Measurements from ENCODE around the gene SLC4A11. TPM values are rescaled to one million over a fixed set of nuclear protein-coding genes. Genes with fewer than 3 reads are reported as not detected.

The SLC4A11 gene
- total RNA-seq, 1 experiment from 2014 or later = 26.8 TPM

DNA sequence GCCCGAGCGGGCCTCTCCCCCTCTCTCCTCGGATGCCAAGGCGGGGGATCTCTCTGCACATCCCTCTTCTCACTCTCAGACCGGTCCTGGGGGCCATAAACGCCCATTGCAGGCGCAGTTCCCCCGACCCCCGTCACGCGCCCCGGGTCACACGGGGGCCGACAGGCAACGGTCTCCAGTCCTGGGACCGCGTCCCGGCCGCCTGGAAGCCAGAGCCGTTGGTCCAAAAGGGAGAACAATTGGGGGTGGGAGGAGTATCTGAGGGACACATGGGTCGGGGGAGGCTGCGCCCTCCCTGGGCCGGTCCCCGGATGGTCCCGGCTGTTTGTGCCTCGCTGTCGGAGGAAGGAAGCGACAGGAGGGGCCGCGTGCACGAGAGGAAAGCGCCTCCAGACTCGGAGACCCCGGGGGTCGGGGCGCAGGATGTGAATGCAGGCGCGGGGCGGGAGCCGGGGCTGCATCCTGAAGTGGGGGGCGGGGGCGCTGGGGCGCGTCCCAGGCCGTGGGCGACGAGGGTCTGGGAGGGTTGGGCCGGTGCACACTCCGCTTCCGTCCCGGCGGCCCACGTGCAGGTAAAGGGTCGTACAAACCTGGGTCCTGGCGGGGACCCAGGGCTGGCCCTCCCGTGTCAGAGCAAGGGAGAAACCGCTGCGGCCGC, 903 bp downstream of the SLC4A11 start:
- no peaks in the 10 kb centered on the region for H3K9me3 ChIP-seq (ENCODE audit: low read length)
- H3K9ac ChIP-seq (ENCODE audit: low read length) = peak overlapping the region; percentile 59; the same call in 1 of the 2 replicates
- H3K4me2 ChIP-seq (ENCODE audit: low read length) = peak overlapping the region; percentile 98
- no peaks in the 10 kb centered on the region for H3K9me2 ChIP-seq (replicated peaks; ENCODE audit: low read length)
- H3F3A ChIP-seq (ENCODE audit: low read length, unreplicated experiment) = no peaks in the 10 kb centered on the region
- H3K4me3 ChIP-seq (ENCODE audit: low read length) = peak overlapping the region; percentile 92
- TF ChIP-seq, protein P1, sequence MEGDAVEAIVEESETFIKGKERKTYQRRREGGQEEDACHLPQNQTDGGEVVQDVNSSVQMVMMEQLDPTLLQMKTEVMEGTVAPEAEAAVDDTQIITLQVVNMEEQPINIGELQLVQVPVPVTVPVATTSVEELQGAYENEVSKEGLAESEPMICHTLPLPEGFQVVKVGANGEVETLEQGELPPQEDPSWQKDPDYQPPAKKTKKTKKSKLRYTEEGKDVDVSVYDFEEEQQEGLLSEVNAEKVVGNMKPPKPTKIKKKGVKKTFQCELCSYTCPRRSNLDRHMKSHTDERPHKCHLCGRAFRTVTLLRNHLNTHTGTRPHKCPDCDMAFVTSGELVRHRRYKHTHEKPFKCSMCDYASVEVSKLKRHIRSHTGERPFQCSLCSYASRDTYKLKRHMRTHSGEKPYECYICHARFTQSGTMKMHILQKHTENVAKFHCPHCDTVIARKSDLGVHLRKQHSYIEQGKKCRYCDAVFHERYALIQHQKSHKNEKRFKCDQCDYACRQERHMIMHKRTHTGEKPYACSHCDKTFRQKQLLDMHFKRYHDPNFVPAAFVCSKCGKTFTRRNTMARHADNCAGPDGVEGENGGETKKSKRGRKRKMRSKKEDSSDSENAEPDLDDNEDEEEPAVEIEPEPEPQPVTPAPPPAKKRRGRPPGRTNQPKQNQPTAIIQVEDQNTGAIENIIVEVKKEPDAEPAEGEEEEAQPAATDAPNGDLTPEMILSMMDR (conservative IDR thresholded peaks at IDR 0.05; ENCODE audit: low read depth, low read length) = no peak
- TF ChIP-seq EZH2 (IDR thresholded peaks at IDR 0.05; ENCODE audit: low read length, unreplicated experiment) (no peak), EZH2phosphoT487 (IDR thresholded peaks at IDR 0.05; ENCODE audit: borderline replicate concordance, low read length) (no peak)
- no peaks in the 10 kb centered on the region for H3K27me3 ChIP-seq (ENCODE audit: low read length)
- H3K27ac ChIP-seq (ENCODE audit: low read length) = no peak overlapping the region
- intact Hi-C loops (cut with micrococcal nuclease) = no loop called here
- H3K4me1 ChIP-seq (ENCODE audit: insufficient read depth, low read length) = peaks cover 39% of the 10 kb centered on the region
- H3K36me3 ChIP-seq (ENCODE audit: low read depth, low read length) = peaks cover 5% of the 10 kb centered on the region; the same call in 1 of the 2 replicates
- H2AFZ ChIP-seq (ENCODE audit: low read length) = peak overlapping the region; percentile 99
- POLR2A ChIA-PET (ENCODE audit: unreplicated experiment) = interaction anchor here (0.6 to 2.0 kb wide), 2 partner anchors 12 to 15 kb away, joined by 4 to 18 read pairs; no protein-coding TSS in a partner anchor
- CTCF ChIA-PET = interaction anchor here (0.5 kb wide), 1 partner anchor 19 kb away, joined by 5 read pairs; no protein-coding TSS in a partner anchor
- BruUV-seq (replicated peaks) = no TSS peak
- no peak for DNase-seq
- ATAC-seq = no peak
- H4K20me1 ChIP-seq (ENCODE audit: low read length) = no peaks in the 10 kb centered on the region
- 0 out of 2 replicates have a peak, but pooled peaks cover 9% of the 10 kb centered on the region for H3K79me2 ChIP-seq (ENCODE audit: low read length)

GRCh38 chr20:3237011-3237957, 1.7 kb downstream of the SLC4A11 start:
- Histone ChIP-seq H3K9ac (ENCODE audit: low read length) (no peak overlapping the region), H3K9me2 (replicated peaks; ENCODE audit: low read length) (no peaks in the 10 kb centered on the region), H3K4me1 (ENCODE audit: insufficient read depth, low read length) (peaks cover 39% of the 10 kb centered on the region), H3K36me3 (ENCODE audit: low read depth, low read length) (peaks cover 5% of the 10 kb centered on the region; the same call in 1 of the 2 replicates), H3K9me3 (ENCODE audit: low read length) (no peaks in the 10 kb centered on the region), H3K4me2 (ENCODE audit: low read length) (peak overlapping the region; percentile 98), H3K79me2 (ENCODE audit: low read length) (0 out of 2 replicates have a peak, but pooled peaks cover 9% of the 10 kb centered on the region), H3K27ac (ENCODE audit: low read length) (no peak overlapping the region), H4K20me1 (ENCODE audit: low read length) (no peaks in the 10 kb centered on the region), H3K27me3 (ENCODE audit: low read length) (no peaks in the 10 kb centered on the region), H3K4me3 (ENCODE audit: low read length) (peak overlapping the region; percentile 92; the same call in 1 of the 2 replicates), H3F3A (ENCODE audit: low read length, unreplicated experiment) (no peaks in the 10 kb centered on the region), H2AFZ (ENCODE audit: low read length) (no peak overlapping the region)
- no peak for ATAC-seq
- no peak for DNase-seq
- BruUV-seq (replicated peaks) = TSS peak; percentile 39
- POLR2A ChIA-PET (ENCODE audit: unreplicated experiment) = no interaction called here
- CTCF ChIA-PET = no interaction called here
- intact Hi-C loops (cut with micrococcal nuclease) = no loop called here
- TF ChIP-seq, protein P1 (conservative IDR thresholded peaks at IDR 0.05; ENCODE audit: low read depth, low read length) = no peak
- TF ChIP-seq EZH2 (IDR thresholded peaks at IDR 0.05; ENCODE audit: low read length, unreplicated experiment) = no peak
- no peak for TF ChIP-seq EZH2phosphoT487 (IDR thresholded peaks at IDR 0.05; ENCODE audit: borderline replicate concordance, low read length)
